ENCODE results near the gene PPP4C. TPM values are rescaled to one million over a fixed set of nuclear protein-coding genes. Genes with fewer than 3 reads are reported as not detected.
A peak's percentile ranks its signal among the peaks of the same experiment; 100 is the strongest.
"Not testable (repeated sequence)": the region's sequence is repeated elsewhere in the genome, so short reads cannot be mapped to it uniquely, and the experiment has no call there.

PPP4C gene
- total RNA-seq, 1 donor from 2014 or later = 144 TPM

DNA sequence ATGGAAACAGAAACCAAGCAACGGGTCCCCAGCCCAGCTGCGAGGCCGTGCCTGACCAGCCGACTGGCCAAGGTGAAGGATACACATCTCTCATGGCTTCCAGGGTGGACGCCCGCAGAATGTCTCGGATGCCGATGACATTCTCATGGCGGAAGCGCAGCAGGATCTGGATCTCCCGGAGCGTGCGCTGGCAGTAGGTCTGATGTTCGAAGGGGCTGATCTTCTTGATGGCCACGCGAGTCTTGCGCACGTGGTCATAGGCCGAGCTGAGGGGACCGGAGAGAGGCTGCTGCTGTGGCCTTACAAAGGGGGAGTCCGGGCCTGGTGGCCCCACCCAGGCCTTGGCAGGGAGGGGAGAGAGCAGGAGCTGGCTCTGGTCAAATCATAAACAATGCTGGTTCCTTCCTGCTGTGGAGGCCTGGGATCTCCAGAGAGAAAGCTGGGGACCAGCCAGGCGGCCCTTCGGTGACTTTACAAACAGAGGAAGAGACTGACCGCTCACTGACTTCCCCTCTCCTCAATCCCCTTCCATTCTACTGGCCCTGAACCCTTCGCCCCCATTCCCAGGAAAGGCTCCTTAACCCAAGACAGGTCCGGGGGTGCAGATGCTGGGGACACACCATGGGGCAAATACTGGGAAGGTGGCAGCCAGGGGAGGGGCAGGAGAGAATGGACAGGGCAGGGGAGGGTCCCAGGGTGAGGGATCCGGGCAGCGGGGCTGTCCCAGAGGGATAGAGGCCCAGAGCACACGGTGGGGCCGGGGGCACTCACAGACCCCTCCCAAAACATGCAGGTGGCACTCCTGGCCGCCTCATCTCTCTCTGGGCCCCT, 46.2 kb downstream of the PPP4C start:
- H3K27ac Mint-ChIP-seq = peak overlapping the region; percentile 92
- peaks cover 5% of the 10 kb centered on the region for H3K4me1 Mint-ChIP-seq (ENCODE audit: low read depth)
- peak overlapping the region; percentile 81 for H3K4me3 Mint-ChIP-seq (ENCODE audit: low read depth)
- no peak for TF ChIP-seq CTCF (IDR thresholded peaks at IDR 0.05; ENCODE audit: unreplicated experiment)
- no peaks in the 10 kb centered on the region for H3K9me3 Mint-ChIP-seq (ENCODE audit: low read depth)
- peaks cover 5% of the 10 kb centered on the region for H3K36me3 Mint-ChIP-seq (ENCODE audit: insufficient read depth)
- DNase-seq (ENCODE audit: low spot score, unreplicated experiment) = no peak
- H3K27me3 Mint-ChIP-seq = no peaks in the 10 kb centered on the region

GRCh38 chr16:30122604-30123160, 46.9 kb downstream of the PPP4C start:
- H3K27ac Mint-ChIP-seq = peak overlapping the region; percentile 77
- H3K4me1 Mint-ChIP-seq (ENCODE audit: low read depth) = peaks cover 5% of the 10 kb centered on the region
- H3K27me3 Mint-ChIP-seq = no peaks in the 10 kb centered on the region
- H3K9me3 Mint-ChIP-seq (ENCODE audit: low read depth) = no peaks in the 10 kb centered on the region
- DNase-seq (ENCODE audit: low spot score, unreplicated experiment) = no peak
- H3K4me3 Mint-ChIP-seq (ENCODE audit: low read depth) = peak overlapping the region; percentile 81
- peaks cover 5% of the 10 kb centered on the region for H3K36me3 Mint-ChIP-seq (ENCODE audit: insufficient read depth)
- no peak for TF ChIP-seq CTCF (IDR thresholded peaks at IDR 0.05; ENCODE audit: unreplicated experiment)

- peaks cover 5% of the 10 kb centered on the region for H3K4me1 Mint-ChIP-seq (ENCODE audit: low read depth)
- no peak for DNase-seq (ENCODE audit: low spot score, unreplicated experiment)
- H3K4me3 Mint-ChIP-seq (ENCODE audit: low read depth) = no peak overlapping the region
- H3K27me3 Mint-ChIP-seq = no peaks in the 10 kb centered on the region
- H3K27ac Mint-ChIP-seq = no peak overlapping the region
- TF ChIP-seq CTCF (IDR thresholded peaks at IDR 0.05; ENCODE audit: unreplicated experiment) = no peak
- H3K36me3 Mint-ChIP-seq (ENCODE audit: insufficient read depth) = peaks cover under 1% of the 10 kb centered on the region
- H3K9me3 Mint-ChIP-seq (ENCODE audit: low read depth) = no peaks in the 10 kb centered on the region
Measured at GRCh38 chr16:30124985-30125379, 49.2 kb downstream of the PPP4C start.

- DNase-seq (ENCODE audit: low spot score, unreplicated experiment); H3K9me3 Mint-ChIP-seq (ENCODE audit: low read depth); H3K27me3 Mint-ChIP-seq; H3K4me1 Mint-ChIP-seq (ENCODE audit: low read depth); H3K36me3 Mint-ChIP-seq (ENCODE audit: insufficient read depth); H3K27ac Mint-ChIP-seq; H3K4me3 Mint-ChIP-seq (ENCODE audit: low read depth): not testable (repeated sequence)
Measured at GRCh38 chr16:30125690-30126089, 49.9 kb downstream of the PPP4C start.

DNA sequence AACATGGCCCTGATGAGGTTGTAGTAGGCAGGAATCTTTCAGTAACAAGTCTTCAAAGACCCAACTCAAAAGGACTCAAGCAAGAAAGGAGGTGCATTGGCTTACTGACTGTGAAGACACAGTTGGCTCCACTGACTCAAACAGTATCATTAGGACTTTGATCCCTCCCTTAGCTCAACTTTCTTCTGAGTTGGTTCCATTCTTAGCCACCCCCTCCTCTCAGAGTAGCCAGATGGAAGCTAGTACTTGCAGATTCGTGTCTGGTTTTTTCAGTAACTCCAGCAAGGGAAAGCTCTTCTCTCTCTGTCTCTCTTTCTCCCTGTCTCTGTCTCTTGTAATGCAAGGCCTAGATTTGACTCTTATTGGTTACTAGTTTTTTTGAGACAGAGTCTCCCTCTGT, 52.2 kb downstream of the PPP4C start:
- Mint-ChIP-seq H3K9me3 (ENCODE audit: low read depth) (no peaks in the 10 kb centered on the region), H3K4me3 (ENCODE audit: low read depth) (no peak overlapping the region), H3K36me3 (ENCODE audit: insufficient read depth) (no peaks in the 10 kb centered on the region), H3K27ac (no peak overlapping the region), H3K27me3 (no peaks in the 10 kb centered on the region), H3K4me1 (ENCODE audit: low read depth) (no peaks in the 10 kb centered on the region)
- TF ChIP-seq CTCF (IDR thresholded peaks at IDR 0.05; ENCODE audit: unreplicated experiment) = no peak
- DNase-seq (ENCODE audit: low spot score, unreplicated experiment) = no peak

Data from progenitor cell of endocrine pancreas (in vitro differentiated cells).